GDM1 (cell line): Measurements from ENCODE around the gene NSL1.
"Not testable (repeated sequence)": the region's sequence is repeated elsewhere in the genome, so short reads cannot be mapped to it uniquely, and the experiment has no call there.

Source experiments
- DNase-seq: peaks from one replicate; lab custom pipeline; 2025; lab: John Stamatoyannopoulos, UW

The NSL1 gene

DNA sequence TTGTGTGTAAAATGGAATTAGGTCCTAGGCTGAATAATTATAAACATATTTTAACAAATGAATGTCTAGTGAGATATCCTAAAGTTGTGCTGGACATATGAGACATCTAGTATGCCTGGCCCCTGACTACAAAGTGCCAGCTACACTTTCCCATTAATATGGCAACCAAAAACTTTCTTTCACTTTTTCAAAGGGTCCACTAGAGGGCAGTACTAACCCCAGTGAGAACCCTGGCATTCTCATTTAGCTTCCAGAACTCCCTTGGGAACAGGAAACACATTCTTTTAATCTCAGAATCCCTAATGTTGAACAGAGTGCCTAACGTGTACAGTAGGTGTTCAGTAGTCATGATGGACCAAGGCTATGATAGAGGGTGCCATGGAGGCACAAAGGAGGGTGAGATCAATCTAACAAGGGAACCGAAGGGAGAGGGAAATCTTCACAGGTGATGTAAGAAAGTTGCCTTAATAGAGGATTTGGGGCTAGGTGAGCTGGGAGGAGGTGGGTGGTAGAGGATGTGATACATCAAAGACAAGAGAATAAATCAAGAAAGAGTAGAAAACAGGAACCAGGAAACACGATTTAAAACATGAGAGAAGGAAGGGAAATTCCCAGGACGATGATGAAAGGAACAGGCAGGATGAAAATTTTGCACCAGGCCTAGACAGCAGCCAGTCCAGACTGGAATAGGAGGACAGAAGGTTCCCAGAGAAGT is 41.6 kb downstream of the NSL1 start:
- no peak for DNase-seq

DNA sequence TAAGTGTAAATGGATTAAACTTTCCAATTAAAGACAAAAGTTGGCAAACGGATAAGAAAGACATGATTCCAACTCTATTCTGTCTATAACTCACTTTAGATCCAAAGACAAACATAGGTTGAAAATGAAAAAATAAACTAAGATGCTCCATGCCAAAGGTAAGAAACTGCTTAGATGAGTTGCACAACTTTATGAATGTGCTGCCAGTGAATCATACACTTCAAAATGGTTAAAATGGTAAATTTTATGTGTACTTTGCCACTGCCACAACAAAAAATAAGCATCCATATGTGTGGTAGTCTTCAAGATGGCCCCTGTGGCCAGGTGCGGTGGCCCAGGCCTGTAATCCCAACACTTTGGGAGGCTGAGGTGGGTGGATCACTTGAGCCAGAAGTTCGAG is 45.0 kb downstream of the NSL1 start:
- DNase-seq: no peak

DNA sequence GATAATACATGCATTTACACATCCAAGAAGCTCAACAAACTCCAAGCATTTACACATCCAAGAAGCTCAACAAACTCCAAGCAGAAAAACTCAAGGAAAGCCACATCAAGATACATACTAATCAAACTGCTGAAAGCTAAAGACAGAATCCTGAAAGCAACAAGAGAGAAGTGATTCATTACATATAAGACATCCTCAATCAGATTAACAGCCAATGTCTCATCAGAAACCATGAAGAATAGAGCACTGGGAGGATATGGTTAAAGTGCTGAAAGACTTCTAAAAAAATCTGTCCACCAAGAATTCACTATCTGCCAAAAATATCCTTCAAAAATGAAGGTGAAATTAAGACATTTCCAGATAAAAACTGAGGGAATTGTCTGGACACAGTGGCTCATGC is 46.3 kb downstream of the NSL1 start:
- DNase-seq: no peak

DNA sequence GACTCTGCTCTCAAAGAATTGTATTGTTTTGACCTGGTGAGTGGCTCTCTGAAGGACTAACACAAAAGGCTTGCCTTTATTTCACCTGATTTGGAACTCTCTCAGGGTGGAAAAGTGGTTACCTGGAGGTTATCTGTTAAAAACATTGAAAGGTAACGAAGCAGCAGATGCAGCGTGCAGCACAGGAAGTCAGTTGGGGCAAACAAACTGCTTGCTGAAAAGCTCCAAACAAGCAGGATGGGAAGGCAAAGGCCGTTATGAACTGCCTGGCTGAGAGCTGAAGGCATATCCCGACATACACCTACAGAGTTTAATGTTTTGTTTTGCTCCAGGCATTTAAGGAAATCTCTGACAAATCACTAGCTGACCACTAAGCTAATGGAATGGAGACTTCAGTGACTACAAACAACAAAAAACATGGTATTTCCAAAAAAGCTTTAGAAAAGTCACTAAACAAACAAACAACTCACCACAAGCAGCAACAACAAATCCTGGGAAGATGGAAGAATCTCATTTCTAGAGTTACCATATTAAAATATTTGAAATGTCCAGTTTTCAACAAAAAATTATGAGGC is 47.6 kb downstream of the NSL1 start:
- no peak for DNase-seq

DNA sequence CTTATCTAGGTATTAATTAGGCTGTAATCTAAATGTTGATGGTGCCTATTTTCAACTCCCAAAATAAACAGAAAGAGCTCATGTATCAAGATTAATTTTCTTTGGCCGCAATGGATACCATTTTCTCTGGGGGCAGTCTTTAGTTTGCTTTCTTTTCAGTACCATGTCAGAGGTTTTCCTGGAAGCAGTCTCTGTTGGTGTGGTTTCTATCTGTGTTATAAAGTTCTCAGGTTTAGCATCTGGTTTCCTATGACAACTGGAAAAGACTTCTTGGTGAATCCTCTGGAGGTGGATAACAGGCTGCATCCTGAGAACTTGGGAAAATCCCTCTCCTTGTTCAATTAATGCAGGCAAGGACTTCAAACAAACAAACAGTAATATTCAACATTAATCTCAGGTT is 53.2 kb downstream of the NSL1 start:
- DNase-seq: no peak

DNA sequence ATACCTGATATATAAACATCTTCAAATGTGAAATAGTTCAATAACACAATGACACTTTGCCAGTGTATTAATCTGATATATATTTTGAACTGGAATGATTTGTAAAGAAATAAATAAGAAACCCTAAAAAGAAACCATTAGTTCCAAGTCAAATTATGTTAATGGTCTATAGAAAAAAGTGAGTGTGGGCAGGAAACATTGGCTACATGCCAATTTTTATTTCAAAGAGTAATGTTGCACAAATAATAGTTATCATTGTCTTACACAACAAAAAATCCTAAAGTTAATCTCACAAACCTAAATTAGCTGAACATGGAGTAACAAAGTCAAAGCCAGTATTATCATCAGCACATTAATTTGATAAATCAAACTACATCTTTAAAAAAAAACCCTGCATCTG is 54.0 kb downstream of the NSL1 start:
- DNase-seq: no peak

DNA sequence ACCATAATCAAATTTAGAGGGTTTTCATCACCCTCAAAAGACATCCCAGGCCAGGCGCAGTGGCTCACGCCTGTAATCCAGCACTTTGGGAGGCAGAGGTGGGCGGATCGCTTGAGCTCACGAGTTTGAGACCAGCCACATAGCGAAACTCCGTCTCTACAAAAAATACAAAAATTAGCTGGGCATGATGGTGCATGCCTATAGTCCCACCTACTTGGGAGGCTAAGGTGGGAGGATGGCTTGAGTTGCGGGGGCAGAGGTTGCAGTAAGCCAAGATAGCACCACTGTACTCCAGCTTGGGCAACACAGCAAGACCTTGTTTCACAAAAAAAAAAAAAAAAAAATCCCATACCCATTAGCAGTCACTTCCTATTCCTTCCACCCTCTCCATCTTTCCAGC is 58.5 kb downstream of the NSL1 start:
- DNase-seq: no peak

DNA sequence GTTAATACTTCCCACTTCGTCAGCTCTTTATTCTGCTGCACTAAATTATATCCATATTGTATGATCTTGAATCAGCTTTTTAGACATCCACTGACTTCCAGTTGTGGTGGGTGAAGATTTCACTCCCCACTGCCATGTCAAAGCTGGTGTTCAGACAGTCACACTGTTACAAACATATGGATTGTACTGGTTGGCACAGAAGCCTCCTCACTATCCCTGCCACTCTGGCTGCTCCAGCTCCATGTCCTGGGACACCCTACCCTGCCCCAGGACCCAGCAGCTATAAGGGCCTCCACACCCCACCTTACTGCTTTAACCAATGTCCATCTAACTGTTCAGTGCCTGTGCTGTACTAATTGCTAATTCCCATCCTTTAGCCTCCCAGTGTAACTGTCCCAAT is 59.9 kb downstream of the NSL1 start:
- no peak for DNase-seq

DNA sequence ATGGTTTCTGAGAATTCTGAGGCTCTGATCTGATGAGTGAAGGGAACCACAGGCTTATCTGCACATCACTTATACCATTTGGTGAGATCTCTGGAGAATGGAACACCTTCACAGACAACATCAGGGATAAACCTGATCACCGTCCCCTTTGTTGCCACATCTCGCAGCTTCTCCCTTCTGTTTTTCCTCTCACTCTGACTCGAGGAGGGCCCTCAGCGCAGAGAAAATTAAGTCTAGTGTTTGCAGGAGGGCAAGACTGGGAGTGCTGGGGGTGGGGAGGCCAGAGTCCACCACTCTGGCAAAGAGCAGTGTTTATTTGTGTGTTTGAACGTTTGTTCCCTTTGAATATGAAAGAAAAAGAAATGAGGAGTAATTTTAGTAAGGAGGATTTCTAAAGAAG is 63.0 kb downstream of the NSL1 start:
- no peak for DNase-seq

DNA sequence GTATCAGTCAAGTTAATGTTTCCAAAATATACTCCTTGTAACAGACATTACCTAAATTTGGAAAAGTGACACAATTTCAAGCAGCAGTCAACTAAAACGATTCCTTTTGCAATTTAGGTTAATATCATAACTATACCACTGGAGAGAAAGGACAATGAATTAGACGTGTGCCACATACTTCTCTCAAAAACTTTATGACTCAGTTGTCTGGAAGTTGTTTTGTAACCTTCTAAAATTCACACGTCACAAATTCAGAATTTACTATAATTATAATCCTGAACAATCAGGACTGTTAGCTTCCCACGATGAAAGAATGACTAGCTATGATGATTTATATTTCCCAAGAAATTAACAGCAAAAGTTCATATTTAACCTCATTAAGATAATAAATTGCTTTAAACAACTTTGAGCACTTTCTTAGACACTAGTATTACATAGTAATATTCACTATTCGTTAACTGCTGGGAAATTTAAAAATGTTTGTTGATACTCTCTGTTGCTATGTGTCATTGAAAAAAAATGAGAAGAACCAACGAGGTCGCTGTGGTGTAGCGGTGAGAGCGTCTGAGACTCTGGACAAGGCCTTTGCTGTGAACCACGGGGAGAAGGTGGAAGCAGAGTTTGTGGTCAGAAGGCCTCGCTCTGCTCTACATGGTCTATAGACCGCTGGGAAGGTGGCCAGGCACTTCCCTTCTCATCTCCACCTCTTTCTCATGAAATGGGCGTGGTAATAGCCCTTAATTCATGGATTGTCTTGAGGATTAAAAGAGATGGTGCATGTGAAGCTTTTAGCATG is 64.0 kb downstream of the NSL1 start:
- DNase-seq: no peak

DNA sequence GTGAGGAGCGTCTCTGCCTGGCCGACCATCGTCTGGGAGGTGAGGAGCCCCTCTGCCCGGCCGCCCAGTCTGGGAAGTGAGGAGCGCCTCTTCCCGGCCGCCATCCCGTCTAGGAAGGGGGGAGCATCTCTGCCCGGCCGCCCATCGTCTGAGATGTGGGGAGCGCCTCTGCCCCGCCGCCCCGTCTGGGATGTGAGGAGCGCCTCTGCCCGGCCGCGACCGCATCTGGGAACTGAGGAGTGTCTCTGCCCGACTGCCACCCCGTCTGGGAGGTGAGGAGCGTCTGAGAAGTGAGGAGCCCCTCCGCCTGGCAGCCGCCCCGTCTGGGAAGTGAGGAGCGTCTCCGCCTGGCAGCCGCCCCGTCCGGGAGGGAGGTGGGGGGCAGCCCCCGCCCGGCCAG is 66.9 kb downstream of the NSL1 start:
- not testable (repeated sequence) for DNase-seq

DNA sequence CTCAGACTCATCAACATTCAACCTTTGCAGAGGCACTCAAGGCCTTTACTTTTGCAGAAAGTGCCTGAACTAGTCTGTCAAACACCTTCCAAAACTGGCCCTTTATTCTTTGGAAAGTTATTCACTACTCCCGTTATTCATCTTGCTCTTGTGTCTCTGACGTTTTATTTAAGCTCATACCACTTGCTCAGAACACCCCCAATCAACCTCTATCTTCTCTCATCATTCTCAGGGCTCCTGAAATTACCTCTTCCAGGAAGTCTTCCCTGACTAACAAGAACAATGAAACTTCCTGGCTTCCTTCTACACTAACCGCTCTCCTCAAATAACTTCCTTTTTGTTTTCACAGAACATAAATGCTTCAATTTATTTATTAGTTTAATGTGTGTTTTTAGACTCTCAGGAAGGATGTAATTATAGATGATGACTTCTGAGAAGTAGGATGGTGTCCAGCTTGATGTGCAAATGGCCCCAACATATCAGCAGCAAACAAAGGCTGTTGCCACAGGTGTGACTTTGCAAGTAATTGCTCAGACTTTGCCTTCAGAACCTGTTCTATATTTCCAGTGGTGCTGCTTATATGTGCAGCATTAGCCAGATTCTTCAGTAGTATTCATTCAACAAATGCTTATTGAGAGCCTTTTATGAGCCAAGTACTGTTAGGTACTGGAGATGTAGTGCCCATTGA is 69.2 kb downstream of the NSL1 start:
- no peak for DNase-seq

DNA sequence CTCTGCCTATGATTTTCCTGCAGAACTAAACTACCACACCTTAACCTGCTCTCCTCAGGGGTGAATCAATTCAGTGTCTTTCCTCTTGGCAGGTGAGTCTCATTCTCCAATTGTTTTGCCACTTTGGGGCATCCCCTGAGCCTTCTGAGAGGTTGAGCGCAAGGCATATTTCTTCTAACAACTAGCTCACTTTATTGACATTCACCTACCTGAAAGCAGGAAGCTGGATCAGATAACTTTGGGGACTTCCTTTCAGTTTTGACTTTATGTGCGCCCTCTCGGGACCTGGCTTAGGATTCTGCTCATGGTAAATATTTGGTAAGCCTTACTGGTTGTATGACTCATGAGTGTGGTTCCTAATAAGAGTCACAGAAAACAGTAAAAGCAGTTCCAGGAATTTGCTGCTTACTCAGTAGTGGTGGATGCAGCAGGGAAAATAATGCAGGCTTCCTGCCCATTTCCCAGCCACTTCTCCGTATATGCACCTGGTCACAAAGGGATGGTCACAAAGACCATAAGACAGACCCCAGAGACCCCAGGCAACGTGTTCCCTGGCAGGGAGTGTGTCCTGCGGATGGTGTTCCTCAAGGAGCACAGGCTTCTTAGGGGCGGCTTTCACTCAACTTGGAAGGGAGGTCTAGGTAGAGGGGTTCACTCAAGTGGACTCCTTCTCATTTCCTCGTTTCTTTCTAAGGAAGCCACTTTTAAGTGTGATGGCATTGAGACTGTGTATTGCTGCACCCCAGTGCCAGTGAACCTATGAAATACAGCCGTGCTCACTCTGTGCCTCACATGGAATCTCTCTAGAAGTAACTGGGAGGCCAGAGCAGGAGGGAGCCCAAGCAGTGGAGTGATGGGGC is 70.0 kb downstream of the NSL1 start:
- DNase-seq: no peak

DNA sequence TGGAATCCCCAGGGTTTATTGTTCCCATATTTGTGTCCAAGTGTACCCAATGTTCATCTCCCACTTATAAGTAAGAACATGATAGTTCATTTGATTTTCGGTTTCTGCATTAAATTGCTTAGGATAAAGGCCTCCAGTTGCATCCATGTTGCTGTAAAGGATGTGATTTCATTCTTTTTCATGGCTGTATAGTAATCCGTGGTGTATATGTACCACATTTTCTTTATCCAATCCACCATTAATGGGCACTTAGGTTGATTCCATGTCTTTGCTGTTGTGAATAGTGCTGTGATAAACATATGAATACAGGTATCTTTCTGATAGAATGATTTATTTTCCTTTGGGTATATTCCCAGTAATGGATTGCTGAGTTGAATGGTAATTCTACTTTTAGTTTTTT is 71.9 kb downstream of the NSL1 start:
- no peak for DNase-seq

DNA sequence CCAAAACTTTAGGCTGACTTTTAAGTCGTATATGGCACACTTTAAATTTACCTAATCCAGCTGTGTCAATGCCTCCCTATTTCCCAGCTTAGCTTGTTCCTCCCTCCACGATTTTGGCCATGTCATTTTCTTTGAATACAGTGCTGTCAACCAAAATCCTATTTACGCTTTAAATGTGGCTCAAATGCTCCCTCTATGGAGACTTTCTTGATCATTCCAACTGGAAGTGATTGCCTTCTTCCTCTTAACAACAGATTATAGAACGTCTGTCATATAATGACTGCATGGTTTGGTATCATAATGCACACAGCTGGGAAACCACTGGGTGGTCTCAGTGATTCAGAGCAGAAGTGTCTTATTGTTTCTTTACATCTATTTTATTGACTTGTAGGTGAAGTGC is 73.1 kb downstream of the NSL1 start:
- DNase-seq: no peak

DNA sequence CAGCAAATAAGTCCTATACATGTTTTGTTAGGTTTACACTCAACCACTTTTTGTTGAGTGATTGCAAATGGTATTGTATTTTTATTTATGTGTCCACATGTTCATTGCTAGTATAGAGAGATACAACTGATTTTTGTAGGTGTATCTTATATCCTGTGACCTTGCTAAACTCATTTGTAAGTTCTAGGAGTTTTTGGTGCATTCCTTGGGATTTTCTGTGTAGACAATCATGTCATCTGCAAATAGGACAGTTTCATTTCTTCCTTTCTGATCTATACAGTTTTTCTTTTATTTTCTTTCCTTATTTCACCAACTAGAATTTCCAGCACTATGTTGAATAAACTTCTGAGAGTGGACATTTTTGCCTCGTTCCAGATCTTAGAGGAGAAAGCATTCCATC is 75.4 kb downstream of the NSL1 start:
- DNase-seq: no peak

DNA sequence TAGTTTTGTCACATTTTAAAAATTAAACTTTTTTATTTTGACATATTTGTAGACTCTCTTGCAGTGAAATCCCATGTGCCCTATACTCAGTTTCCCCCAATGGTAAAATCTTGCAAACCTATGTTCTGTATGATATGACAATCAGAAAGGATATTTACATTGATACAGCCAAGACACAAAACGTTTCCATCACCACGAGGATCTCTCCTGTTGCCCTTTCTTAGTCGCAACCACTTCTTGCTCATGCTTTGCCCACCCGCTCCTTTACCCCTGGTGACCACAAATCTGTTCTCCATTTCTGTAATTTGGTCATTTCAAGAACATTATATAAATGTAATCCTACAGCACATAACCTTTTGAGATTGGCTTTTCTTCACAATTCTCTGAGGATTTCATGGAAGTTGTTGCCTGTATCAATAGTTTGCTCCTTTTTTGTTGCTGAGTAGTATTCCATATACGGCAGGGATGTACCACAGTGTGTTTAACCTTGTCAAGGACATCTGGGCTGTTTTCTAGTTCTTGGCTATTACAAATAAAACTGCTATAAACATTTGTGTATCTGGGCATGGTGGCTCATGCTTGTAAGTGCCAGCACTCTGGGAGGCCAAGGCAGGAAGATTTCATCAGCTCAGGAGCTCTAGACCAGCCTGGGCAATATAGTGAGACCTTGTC is 78.0 kb downstream of the NSL1 start:
- no peak for DNase-seq

DNA sequence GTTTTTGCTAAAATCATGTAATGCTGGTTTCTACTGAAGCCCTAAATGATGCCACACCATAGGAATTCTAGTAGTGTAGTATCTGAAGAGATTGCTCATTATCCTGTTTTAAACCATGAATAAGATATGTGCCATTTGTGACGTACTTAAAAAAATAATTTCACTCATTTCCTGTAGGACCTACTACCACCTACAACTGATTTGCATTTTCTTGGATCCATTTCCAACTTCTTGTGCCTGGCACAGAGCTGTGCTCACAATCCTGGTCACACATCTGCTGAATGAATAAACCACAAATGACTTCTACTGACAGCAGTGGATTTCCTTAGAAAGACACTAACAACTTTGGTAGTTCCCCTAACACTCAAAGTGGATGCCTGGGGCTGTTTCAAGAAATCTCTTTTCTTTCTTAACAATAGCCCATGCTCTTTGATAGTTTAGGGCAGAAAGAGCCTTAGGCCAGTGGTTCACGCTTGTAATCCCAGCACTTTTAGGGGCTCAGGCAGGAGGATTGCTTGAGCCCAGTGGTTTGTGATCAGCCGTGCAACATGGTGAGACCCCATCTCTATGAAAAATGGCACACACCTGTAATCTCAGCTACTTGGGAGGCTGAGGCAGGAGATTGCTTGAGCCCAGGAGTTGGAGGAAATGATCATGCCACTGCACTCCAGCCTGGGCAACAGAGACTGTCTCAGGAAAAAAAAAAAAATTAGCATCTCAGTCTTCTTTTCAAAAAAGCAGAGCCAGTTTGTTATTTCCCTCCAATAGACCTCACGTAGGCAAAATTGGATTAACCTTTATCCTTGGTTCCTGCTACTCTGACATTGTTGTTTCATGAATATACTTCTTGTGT is 78.9 kb downstream of the NSL1 start:
- no peak for DNase-seq

DNA sequence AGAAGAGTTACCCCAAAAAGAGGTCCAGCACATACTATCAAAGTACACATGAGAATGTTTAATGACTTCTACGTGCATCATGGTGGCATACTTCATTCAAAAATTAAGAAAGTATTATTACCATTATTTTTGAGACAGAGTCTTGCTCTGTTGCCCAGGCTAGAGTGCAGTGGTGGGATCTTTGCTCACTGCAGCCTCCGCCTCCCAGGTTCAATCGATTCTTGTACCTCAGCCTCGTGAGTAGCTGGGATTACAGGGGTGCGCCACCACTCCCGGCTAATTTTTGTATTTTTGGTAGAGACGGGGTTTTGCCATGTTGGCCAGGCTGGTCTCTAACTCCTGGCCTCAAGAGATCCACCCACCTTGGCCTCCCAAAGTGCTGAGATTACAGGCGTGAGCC is 79.6 kb downstream of the NSL1 start:
- not testable (repeated sequence) for DNase-seq

DNA sequence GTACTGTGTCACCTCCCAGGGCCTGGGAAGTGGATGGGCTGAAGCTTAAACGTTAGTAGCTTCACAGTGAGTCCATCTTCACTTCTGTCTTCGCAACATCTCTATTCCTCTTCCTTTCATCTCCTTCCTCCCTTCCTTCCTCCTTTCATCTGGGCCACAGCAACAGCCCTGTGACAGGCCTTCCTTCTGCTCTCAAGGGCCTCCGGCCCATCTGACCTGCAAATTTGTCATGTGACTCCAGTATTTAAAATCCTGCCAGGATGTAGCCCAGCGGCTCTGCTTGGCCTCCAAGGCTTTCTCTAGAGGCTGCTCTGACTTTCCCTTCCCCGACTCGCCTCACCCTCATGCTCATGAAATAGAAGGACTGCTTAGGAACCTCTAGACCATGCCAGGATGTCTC is 81.0 kb downstream of the NSL1 start:
- no peak for DNase-seq
